ENCODE results near the gene ALDH1L1.

Gene ALDH1L1

DNA sequence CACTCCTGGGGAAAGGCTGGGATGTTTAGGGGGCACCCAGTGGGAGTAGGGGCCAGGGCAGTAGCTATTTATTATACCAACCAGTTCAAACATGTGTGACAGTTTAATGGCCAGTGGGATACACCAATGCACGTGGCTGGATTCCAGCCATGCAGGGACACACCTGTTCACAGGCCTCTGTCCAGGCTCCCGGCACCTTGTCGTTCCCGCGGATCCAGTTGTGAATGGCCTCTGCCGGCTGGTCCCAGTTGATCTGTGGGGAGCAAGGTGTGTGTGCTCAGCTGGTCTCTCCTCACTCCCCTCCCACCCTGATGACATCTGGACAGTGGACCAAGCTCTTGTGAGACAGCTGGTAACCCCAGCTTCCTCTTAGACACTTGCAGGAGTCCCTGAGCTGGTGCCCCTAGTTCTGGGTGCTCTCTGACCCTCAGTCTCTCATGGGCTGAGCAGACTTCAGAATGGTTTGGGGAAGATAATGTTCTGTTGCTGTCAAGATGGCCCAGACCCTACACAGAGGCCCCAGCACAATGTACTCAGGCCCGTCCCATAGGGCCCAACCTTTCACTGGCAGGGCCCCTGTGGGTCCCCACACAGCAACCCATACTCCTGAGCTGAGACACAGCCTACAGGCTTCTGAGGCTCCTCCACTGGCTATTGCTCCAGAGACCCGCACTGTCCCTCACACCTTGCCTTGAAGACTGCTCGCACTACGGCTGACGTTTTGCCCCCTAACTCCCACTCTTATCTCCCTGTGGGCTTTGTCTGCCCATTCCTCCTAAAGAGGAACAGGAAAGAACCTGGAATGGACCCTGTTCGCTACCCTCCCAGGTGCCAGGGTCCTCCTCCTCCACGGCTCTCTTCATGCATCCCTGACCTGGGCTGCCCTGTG is 25.8 kb downstream of the ALDH1L1 start:
- no peak for DNase-seq (ENCODE audit: low read depth)

DNA sequence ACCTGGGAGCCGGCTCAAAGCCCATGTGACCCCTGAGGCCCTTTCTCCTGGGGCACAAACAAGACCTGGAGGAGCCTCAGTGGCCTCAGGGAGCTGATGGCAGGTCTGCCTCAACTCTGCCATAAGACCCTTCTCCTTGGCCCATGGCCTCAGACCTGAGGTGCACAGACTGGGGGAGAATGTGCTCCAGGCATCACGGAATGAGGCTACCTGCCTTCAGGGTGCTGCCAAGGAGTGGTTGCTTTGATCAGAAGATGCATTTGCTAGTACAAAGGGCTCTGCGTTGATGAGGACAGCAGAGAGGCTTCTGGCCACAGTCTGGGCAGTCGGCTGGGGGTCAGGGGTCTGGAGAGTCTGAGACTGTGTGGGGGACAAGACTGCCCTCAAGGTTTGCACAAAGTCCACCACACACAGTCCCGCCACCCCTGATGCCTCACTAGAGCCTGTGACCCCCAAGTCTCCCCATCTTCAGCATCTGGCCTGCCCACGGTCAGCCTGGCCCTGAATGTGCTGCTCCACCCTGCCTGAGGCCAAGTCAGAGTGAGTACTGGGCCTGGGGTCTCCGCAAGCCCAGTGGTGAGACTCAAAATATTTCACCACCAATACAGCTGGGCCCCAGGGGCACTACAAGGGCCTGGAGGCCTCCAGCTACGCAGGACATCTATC is 26.6 kb downstream of the ALDH1L1 start:
- DNase-seq (ENCODE audit: low read depth), result no peak

DNA sequence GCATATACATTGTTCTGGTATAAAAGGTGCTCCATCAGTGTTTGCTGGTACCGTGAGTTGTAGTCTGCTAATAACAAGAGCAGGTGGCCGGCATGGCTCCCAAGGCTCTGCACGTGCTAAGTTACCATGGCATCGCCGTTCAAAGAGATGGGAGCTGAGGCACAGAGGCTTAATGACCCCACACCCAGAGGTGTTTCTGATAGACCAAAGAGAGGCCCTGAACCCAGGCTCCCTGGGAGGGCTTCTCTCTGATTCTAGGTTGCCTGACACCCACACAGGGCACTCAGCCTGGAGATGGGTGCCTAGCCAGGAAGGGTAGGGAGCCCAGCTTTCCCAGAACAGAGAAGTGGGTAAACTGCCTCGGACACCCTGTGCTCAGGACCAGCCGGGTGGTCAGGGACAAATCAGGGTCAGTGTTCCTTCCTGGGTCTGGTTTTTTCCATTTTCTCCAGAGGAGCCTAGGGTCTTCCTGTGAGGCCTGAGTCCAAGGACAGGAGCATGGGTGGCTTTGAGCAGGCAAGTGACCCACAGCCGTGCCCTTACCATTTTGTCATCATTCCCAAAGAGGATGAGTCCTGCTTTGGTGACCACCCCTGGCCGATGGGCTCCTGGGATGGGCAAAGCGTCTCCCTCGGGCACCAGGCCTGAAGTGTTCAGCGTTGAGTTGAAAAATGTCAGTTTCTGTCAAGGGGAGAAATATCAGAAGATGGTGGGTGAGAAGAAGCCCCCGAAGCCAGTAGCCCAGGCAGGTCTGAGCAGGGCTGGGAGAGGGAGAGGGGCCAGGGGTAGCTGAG is 27.3 kb downstream of the ALDH1L1 start:
- DNase-seq (ENCODE audit: low read depth), result no peak

DNA sequence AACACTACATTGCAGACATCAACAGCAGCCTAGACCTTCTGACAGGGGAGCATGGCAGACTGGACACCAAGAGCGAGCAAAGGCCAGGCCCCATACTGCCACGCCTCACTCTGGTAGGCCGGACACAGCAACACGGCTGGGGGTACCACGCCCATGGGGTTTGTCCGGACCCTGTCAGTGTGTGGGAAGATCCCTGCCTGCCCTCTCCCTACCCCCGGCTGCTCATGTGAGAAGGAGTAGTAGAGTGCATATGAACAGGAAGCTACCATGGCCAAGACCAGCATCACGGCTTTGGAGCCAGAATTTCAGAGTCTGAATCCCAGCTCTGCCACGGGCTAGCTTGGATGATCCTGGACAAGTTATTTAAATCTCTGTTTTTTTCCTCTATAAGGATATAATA is 27.9 kb downstream of the ALDH1L1 start:
- DNase-seq (ENCODE audit: low read depth), result no peak

DNA sequence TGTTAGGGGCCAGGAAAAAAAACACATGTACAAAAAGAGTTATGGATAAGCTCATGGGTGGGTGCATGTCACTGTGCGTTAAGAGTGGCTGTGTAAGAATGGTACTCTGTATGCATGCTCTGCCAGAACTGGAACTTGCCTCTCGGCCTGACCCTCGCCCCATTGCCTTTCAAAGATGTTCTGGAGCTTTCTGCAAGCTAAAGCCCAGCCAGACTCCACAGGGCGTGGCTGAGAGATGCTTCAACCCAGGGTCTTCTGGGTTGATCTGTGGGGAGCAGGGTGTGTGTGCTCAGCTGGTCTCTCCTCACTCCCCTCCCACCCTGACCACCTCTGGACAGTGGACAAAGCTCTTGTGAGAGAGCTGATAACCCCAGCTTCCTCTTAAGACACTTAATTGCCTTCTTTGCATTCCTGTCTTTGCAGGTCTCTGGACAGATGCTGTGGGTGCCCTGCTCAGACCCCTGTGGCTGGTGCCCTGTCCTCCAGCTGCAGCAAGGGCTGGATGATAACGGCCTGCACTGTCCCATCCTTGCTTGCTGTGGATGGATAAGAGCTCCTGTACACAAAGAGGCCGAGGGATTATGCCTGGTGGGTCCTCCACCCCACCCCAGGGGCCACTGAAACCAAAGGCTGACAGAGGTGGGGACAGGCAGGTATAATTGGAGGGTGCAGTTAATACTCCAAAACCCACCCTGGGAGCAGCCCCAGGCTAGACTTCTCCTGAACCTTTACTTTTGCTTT is 28.7 kb downstream of the ALDH1L1 start:
- no peak for DNase-seq (ENCODE audit: low read depth)

DNA sequence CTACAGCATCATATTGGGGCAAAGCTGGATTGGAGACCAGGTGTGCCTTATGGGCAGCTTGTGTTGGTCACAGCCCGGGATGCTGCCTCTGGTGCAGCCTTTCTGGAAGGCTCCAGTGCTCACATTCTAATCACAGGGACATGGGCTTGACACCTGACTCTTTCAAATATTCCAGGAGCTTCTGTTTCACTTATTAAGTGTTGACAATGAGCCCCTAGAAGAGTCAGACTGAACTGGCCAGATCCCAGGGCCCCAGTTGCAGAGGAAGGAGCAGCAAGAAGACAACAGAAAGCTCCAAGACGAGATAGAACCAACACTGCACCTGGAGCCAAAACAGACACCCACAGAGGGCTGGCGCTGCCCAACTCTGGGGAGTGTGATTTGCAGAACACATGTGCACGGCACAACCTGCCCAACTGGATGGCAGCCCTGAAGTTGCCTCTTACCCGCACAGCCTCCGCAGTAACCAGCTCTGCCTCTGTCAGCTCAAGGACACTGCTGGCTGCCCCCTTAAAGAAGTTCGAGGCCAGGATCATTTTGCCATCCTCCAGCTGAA is 30.3 kb downstream of the ALDH1L1 start:
- DNase-seq (ENCODE audit: low read depth), result no peak

DNA sequence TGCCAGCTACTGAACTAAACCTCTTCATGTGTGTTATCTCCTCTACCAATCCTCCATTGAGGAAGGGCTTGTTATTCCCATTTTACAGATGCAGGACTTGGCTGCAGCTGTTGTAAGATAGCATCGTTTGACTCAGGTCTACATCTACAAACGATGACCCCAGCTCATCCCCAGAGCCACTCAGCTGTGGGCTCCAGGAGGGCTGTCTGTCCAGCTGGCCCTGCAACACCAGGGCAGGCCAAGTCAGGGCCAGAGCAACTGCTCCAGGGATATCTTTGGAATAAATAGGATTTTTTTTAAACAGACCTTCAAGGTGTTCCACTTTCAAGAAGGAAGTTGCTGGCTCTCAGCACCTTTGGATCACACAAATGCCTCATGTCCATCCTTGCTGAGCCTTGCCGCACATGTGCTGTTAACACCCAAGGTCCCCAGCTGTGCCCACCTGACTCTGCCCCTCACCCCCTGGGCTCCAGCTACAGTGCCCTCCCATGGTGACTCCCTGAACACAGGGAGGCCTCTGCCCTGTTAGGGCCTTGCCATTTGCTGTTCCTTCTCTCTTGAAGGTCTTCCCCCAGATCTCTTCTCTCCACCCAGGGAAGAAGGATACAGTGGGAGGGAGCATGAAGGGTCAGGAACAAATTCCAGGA is 31.0 kb downstream of the ALDH1L1 start:
- DNase-seq (ENCODE audit: low read depth), result no peak

DNA sequence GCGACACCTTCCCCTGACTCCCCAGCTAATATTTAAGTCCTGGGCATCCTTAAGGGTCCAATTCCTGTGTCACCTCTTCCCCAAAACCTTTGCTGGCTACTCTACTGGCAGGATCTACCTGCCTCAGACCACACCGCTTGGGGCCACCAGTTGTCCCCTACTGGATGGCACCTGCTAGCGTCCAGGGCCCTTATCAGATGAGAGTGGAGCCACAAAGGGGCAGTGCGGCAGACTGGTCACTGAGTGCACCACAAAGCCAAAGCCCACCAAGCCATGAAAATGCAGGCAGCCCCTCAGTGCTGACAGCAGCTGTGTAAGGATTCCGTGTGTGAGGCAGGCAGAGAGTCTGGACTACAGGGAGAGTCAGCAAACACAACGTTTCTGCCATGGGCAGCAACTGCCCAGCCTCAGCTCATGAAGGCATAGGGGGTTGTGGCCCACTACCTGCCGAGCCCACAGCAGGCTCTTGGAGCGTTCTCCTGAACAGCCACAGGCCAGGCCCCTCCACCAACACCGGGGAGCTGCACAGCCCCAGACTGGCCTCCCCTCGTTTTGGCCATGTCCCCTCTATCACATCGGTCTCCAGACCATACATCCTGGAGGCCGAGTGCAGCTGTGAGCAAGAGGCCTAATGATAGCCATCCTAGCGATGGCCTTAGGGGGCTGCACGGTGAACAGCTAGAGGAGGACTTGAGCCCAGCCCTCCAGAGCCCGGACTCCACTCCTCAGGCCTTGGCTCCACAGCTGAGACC is 32.3 kb downstream of the ALDH1L1 start:
- no peak for DNase-seq (ENCODE audit: low read depth)

DNA sequence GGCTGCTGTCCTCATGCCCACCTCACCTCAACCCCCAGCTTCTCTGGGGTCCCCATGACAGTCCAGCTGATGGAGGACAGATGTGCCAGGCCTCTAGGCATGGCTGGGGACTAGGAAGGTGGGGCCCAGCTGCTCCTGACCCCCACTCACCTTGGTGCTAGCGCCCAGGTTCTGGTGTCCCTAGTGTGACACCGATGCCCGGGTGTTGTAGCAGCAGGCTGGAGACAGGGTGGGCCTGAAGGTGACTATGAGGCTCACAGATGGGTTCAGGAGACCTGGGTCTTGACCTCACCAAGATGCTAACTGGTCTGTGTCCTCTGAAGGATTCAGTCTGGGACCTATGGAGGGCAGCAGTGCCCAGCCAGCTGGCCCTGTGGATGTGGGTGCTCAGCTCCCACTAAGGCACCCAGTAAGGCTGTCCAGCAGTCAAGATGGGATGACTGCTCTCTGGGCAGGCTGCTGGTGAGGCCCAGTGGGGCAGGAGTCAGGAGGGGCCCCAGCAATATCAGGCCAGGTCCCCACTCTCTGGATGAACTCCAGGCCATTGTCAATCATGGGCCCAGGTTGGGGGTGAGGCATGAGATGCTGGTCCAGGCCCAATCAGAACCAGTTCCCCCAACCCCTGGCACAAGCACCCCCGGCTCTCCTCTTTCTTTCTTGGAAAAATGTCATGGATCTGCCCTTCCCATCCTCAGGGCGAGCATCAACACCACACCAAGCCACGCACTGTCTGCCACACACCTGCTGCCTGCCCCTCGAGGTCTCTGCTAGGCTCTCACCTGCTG is 33.0 kb downstream of the ALDH1L1 start:
- DNase-seq (ENCODE audit: low read depth), result no peak

DNA sequence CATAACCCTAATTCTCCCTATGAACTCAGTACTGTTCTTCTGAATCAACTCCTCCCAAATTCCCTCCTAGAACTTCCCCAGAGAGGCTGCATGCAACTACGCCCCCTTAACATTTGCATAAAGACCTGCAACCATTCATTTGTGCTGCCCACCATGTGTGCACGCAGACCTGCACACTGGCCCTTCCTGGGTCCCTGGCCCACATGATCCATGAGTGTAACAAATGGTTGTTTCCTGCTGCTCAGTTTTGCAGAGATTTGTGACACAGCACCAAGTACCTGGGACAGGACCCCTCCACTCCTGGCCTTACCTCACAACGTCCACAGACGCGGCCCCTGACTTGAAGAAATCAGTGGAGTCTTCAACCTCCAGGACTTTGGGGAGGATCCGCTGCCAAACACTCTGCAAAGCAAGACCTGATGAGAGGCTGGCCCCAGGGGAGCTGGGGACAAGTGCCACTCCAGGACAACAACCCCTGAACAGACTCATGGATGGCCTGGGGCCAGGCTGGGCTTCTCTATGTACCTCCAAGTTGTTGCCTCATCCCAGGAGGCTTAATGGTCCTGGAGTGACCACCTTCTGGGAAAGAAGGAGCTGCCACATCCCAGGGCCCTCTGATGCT is 33.8 kb downstream of the ALDH1L1 start:
- DNase-seq (ENCODE audit: low read depth), result no peak

DNA sequence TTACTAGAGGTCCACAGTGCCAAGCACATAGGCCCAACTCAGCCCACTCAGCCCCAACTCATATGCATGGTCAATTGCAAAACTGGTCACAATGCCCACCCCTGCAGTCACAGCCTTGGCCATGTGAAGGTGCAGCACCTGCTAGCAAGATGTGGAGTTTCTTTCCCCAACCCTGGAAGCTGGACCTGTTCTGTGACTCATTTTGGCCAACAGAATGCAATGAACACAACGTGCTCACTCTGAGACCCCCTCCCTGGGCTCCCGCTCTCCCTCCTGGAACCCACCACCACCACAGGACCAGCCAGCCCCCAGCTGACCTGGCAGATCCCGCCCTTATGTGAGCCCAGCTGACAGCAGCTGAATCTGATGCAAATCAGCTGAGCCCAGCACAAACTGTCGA is 34.4 kb downstream of the ALDH1L1 start:
- DNase-seq (ENCODE audit: low read depth), result no peak

DNA sequence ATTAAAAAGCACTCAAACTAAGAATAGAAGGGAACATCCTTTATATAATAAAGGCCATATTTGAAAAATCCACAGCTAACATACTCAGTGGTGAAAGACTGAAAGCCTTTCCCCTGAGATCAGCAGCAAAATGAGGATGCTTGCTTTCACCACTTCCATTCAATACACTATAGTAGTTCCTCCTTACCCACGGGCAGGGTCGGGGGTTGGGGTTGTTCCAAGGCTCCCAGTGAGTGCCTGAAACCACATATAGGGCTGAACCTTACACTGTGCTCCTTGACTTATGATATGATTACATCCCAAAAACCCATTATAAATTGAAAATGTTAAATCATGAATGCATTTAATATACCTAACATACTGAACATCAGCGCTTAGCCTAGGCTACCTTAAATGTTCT is 37.7 kb downstream of the ALDH1L1 start:
- no peak for DNase-seq (ENCODE audit: low read depth)

DNA sequence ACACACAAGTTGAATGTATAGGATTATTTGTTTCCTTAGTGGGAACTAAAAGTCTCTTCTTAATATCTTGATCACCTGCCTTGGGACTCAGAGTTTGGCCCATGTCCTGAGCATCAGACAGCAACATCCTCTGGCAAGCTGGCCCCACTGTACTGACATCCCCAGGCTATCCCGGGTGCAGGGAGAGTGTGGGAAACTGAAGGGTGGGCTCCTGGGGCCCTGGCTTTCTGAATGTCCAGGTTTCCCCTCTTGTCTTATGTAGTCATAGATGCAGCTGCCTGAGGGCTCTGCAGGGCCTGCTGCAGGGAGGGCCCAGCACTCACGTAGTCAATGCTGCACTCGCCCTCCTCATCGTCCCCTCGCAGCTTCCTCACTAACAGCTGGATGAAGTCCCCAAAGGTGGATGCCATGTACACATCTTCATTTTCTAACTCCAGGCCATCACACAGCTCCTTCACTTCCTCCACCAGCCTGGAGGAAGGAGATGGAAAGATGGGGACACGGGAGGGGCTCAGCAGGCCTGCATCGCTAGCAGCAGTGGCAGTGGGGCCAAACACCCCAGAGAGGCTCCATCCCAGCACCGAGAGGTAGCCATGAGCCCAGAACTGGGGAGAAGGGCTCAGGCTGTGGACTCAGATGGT is 42.8 kb downstream of the ALDH1L1 start:
- no peak for DNase-seq (ENCODE audit: low read depth)

DNA sequence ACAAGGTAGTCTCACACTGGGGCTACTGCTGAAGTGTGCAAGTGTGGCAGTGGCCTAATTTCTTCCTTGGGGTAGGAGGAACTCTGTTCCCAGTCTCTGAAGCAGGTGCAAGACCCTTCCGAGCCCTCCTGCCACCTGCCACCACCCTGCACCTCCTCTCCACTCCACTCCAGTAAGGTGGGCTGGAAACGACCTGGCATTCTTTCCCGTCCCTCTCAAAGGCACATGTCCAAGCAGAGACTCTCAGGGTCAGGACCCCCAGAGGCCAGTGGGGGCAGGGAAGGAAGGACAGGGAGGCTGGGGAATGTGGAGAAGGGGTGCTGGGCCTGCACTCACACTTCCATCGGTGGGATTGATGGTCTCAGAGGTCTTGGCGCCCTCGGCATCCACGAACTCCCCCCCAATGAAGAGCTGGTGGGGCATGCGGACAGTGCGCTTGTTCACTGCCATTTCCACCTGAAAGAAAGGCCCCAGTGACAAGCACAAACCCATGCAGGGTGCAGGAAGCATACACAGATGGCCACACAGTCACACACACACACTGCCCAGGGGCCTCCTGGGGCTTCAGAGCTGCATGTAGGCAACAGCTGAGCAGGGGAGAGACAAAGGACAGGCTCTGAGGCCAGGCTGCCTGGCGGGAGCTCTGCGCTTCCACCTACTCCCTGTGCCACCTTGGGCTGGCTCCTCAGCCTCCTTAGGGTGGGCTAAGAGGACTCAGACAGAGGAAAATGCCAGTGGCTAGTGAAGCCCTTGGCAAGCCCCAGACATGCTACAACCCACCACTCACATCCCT is 43.8 kb downstream of the ALDH1L1 start:
- DNase-seq (ENCODE audit: low read depth), result no peak

DNA sequence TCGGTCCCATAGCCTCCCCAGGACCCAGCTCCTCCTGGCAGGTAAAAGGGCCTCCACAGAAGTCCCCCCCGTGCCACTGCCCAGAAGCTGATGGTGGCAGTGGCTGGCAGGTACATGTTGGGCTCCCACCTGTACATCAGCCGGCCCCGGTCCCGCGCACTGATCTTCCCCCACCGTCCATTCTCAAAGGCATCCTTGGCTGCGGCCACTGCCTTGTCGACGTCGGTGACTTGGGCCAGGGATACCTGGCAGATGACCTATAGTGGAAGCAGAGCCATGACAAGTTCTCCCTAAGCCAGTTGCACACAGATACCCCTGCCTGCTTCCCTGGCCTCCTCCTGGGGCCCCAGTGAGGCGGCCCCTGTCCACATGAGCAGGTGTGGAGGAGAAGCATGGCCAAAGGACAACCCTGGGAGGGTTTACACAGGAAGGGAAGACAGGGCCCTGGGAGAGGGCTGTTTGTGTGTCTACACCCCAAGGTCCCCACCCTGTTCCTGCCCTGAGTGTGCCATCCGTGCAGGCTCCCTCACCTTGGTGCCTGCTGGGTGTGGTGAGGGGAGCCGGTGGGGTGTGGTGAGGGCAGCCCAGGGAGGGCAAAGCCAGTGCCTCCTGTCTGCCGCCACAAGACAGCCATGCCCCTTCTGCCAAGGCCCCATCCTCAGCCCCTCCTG is 44.8 kb downstream of the ALDH1L1 start:
- DNase-seq (ENCODE audit: low read depth), result no peak

DNA sequence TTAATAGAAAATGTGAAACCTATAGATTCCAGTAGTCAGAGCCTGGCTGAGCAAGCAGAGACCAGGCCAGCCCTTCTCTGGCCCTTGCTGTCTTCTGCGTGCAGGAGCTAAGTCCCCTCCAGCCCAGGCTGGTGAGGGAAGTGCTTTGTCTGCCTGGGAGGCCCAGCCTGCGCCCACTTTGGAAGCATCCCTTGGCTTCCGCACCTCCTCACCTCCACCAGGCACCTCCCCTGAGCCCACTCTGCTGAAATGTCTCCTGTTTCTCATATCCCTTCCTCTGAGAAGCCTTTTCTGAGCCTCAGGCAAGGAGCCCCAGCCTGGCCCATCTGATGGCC is 45.3 kb downstream of the ALDH1L1 start:
- DNase-seq (ENCODE audit: low read depth), result no peak

DNA sequence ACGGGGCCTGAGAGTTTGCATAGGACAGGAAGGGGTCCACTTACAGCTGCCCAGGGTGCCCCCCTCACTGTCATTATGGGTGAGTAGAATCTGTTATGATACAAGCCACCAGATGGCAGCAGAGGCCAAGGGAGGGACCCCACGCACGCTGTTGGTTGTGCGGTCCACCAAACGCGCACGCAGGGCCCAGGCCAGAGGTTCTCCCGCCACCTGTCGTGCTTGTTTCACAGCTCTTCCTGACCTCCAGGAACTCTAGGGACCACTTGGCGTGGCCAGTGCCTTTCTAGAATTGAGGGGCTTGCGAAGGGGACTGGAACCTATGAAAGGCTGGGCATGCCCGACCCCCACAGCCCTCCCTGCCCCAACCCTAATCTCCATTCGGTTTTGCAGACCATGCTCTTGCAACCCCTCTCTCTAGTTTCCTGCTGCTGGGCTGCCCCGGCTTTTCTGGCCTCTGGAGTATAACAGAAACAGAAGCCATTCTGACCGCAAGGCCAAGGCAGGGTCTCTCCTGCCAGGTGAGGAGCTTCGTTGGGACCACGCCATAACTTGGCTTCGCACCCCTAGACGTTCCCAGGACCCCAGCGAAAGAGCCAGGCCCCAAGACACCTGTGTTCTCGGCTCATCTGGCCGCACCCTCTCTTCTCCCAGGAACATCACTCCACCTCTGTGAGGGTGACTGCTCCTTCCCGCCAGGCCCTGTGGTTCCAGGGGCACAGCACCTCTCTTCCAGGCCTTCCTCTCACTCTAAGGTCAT is 46.0 kb downstream of the ALDH1L1 start:
- DNase-seq (ENCODE audit: low read depth), result peak; percentile 11

All from HS-27A (cell line).